Hematopoietic multipotent progenitor cell treated with erythropoietin and hydrocortisone succinate and interleukin-3 and kit ligand, for 6 days (in vitro differentiated cells): ENCODE results near the gene LGSN.
"Not testable (repeated sequence)": the region's sequence is repeated elsewhere in the genome, so short reads cannot be mapped to it uniquely, and the experiment has no call there.

Source experiments
- DNase-seq: peaks from one replicate; pipeline ENCODE4 v3.0.0-alpha.2; 2015

The LGSN gene, protein sequence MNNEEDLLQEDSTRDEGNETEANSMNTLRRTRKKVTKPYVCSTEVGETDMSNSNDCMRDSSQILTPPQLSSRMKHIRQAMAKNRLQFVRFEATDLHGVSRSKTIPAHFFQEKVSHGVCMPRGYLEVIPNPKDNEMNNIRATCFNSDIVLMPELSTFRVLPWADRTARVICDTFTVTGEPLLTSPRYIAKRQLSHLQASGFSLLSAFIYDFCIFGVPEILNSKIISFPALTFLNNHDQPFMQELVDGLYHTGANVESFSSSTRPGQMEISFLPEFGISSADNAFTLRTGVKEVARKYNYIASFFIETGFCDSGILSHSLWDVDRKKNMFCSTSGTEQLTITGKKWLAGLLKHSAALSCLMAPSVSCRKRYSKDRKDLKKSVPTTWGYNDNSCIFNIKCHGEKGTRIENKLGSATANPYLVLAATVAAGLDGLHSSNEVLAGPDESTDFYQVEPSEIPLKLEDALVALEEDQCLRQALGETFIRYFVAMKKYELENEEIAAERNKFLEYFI

DNA sequence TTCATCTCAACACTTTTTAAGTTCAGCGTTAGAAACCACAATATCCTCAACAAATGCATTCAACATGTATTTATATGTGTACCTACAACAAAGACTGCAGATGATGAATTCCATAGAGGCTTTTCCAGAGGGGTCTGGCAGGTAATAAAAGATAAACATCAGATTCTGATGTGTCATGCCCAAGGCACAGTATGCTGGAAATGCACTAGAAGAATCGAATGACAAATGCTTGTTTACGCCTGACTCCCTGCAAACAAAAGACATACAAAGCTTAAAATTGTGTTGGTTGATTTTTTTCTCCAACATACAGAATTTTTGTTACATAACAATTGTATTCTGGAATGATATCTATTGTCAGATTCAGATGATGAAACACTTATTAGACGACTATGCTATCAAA, at the start of gene LGSN:
Gene LGSN (minus strand): TSS at position 45 of the 400 bp plus-strand sequence. CDS start 40 bp downstream, at position 5.
- DNase-seq = no peak

DNA sequence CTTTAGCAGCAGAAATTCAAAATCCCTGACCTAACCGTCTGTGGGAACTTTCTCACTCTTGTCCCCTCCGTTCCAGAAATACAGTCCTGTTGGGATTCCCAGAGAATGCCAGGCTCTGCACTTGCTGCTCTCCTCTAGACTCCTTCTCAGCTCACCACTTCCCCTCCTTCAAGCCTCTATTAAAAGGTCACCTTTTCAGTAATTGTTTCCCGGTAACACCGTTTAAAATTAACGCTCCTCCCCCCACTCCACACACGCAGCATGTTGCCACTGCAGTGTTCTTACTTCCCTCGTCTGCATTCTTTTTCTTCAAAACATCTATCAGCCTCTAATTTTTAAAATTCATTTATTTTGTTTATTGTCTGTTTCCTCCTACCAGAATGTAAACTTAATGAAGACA, 48.6 kb upstream of the LGSN start:
- DNase-seq = no peak

DNA sequence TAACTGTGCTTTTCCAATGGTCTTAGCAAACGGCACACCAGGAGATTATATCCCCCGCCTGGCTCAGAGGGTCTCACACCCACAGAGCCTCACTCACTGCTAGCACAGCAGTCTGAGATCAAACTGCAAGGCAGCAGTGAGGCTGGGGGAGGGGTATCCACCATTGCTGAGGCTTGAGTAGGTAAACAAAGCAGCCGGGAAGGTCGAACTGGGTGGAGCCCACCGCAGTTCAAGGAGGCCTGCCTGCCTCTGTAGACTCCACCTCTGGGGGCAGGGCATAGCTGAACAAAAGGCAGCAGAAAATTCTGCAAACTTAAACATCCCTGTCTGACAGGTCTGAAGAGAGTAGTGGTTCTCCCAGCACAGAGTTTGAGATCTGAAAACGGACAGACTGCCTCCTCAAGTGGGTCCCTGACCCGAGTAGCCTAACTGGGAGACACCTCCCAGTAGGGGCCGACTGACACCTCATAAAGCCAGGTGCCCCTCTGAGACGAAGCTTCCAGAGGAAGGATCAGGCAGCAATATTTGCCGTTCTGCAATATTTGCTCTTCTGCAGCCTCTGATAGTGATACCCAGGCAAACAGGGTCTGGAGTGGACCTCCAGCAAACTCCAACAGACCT, 42.8 kb upstream of the LGSN start:
- DNase-seq = not testable (repeated sequence)

DNA sequence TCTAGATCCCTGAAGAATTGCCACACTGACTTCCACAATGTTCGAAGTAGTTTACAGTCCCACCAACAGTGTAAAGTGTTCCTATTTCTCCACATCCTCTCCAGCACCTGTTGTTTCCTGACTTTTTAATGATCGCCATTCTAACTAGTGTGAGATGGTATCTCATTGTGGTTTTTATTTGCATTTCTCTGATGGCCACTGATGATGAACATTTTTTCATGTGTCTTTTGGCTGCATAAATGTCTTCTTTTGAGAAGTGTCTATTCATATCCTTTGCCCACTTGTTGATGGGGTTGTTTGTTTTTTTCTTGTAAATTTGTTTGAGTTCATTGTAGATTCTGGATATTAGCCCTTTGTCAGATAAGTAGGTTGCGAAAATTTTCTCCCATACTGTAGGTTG, 37.6 kb upstream of the LGSN start:
- DNase-seq = not testable (repeated sequence)

DNA sequence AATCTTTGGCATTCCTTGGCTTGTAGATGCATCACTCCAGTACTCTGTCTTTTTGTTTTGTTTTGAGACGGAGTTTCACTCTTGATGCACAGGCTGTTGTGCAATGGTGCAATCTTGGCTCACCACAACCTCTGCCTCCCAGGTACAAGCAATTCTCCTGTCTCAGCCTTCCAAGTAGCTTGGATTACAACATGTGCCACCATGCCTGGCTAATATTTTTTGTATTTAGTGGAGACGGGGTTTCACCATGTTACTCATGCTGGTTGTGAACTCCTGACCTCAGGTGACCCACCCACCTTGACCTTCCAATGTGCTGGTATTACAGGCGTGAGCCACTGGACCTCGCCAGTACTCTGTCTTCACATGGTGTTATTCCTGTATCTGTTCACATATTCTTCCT, 35.8 kb upstream of the LGSN start:
- DNase-seq = no peak

DNA sequence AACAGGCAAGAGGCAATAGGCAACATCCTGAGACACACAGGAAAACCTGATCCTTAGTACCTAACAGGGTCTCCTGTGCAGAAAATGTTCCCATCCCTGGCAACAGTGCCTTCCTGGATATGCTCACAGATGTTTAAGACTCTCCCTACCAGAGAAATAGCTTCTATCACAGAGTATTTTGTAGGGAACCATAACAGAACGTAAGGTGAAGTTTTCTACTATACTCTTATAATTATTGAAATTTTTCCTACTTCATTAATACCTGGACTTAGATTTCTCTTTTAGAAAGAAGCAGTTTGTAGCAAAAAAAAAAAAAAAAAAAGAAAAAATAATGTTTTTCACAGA, 33.5 kb upstream of the LGSN start:
- DNase-seq = no peak

DNA sequence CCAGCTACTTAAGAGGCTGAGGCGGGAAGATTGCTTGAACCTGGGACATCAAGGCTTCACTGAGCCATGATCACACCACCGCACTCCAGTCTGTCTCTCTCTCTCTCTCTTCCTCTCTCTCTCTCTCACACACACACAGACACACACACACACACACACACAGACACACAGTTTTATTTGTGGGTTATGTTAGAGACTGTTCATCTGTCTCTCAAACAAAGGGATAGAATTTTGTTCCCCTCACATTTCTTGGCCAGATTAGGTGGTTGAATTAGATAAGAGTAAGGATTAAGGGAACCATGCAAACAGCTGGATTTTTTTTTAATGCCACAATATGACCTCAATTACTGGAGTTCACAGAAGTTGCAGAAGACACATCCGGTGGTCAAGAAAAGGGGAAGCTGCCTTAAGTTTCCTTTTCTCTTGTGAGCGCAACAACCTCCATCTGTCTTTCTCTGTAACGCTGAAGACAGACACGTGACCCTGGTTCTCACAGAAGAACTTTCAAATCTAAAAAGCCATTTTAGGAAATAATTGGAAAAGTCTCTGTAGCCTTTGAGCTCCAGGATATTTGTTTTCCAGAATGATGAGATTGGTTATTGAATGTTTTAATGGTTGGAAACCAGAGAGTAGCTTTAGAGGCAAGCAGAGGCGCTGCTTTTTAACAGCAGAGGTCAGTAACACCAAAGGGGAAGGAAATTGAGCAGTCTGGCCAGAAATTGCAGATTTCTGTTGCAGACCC, 32.9 kb upstream of the LGSN start:
- peak; percentile 80 for DNase-seq

GRCh38 chr6:63352069-63352543, 32.3 kb upstream of the LGSN start:
- DNase-seq = peak; percentile 38

DNA sequence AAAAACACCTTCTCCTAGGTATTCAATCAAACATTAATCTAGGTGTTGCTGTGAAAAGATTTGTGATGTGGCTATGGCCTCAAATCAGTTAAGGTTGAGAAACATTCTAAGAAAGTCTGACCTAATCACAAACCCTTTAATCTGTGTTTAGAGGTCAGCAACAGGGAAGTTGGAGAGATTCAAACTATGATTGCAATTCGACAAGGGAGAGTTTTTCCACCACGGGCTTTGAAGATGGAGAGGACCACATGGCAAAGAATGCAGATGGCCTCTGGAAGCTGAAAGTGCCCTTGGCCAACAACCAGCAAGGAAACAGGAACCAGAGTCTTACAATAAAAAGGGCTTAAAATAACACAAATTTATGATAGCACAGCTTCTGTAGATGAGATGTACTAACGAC, 29.6 kb upstream of the LGSN start:
- peak; percentile 30 for DNase-seq

DNA sequence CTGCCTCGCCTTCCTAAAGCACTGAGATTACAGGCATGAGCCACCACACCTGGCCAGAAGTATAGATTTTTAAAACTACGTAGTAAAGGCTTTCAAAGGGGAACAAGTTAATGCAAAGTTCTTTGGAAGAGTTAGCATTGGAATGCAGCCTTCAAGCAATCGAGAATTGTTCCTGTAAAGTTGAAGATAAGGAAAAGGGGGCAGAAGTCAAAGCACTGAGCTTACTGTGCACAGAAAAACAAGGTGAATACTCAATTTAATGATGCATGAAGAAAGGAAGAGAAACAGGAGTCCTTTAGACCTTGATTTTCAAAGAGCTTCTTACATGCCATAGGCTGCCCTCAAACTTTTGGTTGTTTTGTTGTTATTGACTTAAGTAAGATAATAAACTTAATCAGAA, 29.1 kb upstream of the LGSN start:
- no peak for DNase-seq

- no peak for DNase-seq
Measured at GRCh38 chr6:63347599-63347998, 27.8 kb upstream of the LGSN start.

DNA sequence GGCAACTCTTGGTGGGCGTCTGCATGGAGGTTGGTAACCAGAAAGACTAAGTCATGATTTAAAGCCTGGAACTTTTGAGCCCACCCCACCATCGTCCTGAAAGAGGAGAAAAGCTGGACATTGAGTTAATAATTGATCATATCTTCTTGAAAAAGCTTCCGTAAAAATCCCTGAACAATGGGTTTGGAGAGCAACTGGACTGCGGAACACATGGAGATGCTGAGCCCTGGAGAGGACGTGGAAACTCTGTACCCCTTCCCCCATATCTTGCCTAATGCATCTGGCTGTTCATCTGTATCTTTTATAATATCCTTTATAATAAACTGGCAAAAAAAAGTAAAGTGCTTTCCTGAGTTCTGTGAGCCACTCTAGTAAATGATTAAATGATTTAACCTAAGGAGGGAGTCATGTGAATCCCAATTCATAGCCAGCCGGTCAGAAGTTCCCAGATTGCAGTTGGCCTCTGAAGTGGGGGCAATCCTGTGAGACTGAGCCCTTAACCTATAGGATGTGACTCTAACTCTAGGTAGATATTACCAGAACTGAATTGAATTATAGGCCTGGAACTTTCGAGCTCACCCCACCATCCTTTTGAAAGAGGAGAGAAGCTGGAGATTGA, 26.5 kb upstream of the LGSN start:
- DNase-seq = no peak

GRCh38 chr6:63340351-63340750, 20.6 kb upstream of the LGSN start:
- DNase-seq = no peak

- DNase-seq = not testable (repeated sequence)
Measured at GRCh38 chr6:63334652-63335051, 14.9 kb upstream of the LGSN start.

DNA sequence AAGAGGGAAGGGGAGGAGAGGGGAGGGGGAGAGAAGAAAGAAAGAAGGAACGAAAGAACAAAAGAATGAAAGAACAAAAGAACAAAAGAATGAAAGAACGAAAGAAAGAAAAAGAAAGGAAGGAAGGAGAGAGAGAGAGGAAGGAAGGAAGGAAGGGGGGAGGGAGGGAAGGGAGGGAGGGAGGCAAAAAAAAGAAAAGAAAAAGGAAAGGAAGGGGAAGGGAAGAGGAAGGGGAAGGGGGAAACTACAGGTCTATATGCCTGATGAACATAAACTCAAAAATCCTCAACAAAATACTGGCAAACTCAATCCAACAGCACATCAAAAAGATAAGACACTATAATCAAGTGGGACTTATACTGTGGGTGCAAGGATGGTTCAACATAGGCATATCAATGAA, 13.7 kb upstream of the LGSN start:
- no peak for DNase-seq

DNA sequence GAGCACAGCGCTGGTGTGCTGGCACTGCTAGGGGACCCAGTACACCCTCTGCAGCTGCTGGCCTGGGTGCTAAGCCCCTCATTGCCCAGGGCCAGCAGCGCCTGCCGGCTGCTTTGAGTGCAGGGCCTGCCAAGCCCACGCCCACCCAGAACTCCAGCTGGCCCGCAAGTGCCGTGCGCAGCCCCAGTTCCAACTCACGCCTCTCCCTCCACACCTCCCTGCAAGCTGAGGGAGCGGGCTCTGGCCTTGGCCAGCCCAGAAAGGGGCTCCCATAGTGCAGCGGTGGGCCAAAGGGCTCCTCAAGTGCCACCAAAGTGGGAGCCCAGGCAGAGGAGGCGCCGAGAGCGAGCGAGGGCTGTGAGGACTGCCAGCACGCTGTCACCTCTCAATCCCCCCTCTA, 6.8 kb upstream of the LGSN start:
- not testable (repeated sequence) for DNase-seq

- no peak for DNase-seq
Measured at GRCh38 chr6:63322981-63323380, 3.2 kb upstream of the LGSN start.

- no peak for DNase-seq
Measured at GRCh38 chr6:63321821-63322220, 2.0 kb upstream of the LGSN start.

- DNase-seq = no peak
Measured at GRCh38 chr6:63317641-63318040, 2.1 kb downstream of the LGSN start.

GRCh38 chr6:63316113-63316512, 3.7 kb downstream of the LGSN start:
- DNase-seq = no peak

- DNase-seq = no peak
Measured at GRCh38 chr6:63313111-63313510, 6.7 kb downstream of the LGSN start.

DNA sequence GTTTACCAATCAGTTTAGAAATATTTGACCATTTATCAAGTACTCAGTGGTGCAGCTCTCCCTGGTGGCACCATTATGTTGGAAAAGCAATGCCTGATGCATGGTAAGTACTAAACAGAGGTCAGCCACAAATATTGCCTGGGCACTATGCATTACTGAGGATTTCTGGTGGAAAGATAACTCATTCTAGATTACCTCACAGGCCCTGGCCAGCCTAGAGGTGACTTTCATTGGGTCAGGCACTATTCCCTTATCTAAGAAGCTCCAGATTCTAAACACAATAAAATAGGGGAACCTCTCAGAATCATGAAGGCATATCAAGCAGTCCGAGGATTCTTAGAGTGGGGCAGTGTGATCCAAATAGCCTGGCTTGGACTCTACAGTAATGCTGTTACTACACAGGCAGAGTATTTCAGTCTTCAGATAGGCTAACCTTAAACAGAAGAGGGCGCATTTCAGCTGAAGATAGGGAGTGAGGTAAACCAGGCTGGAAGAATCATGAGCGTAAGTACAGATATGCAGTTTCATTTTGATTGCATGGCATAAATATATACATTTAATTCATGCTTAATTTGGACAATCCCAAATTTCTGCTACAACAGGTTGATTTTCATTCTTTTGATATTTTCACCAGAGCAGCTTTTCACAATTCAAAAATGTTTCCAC, 12.1 kb downstream of the LGSN start:
- DNase-seq = peak; percentile 51

DNA sequence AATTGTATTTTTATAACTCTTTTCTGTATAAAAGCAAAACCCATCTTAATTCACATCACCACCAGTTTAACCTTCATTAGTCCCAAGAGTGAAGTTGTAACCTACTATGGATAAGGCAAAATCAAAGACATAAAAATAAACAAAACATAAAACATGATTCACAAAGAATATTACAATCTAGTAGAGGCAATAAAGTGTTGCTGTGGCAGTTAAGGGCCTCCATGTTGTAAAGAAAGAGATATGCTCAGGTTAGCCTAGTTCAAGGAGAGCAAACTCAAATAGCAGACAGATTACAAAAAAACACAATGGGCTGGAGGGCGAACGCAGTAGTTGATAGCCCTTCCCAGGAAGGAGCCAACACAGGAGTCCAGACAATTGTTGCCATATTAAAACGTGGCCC, 13.4 kb downstream of the LGSN start:
- DNase-seq = no peak
